ENCODE results near the gene POMGNT1.

POMGNT1 gene

DNA sequence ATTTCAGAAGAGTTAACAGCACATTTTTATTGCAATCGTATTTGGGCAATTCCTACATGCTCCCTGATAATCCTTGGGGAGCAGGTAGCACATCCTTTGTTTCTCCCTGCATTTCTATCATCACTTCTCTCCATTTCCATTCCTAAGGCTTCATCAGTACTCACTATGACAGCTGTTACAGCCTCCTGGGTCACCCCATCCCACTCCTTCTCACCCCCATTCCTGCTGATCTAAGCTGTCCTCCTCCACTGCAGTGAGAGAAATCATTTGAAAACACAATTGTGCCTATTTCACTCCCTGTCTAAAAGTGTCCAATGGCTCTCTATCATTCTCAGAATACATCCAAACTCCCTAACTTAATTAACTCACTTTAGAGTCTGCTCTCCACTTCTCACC is 40.3 kb downstream of the POMGNT1 start:
- no peak for DNase-seq (ENCODE audit: low spot score)

DNA sequence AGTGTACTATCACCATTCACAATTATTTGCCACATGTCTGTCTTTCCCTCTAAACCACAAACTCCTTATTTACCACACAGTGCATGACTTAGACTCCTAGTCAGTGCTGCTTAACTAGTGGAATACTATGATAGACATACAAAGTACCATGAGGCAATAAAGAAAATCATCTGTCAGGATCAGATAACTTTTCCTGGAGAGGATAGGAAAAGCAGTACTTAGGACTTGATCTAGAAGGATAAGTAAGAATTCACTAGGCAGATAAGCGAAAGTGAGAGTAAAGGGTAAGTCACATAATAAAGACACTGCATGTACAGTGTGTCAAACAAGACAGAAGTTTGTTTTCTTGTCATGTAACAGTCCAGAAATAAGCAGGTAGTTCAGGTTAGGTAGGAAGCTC is 44.5 kb downstream of the POMGNT1 start:
- DNase-seq (ENCODE audit: low spot score) = no peak

DNA sequence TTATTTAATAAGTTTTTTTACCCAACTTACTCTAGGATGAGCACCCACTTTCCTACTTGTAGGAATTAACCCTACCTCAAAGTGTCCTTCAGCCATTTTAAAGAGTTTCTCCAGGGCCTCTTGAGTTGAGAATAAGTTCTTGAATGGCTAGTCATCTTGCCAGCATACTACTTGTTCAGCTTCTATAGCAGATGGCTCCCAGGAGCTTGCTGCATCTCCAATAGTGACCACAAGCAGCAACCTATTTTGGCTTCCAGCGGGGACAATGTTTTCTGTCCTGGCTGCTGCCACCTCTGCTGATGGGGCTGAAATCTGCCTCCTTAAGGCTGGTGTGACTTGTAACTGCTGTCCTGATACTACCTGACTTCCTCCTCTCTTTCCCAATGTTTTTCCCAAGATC is 45.0 kb downstream of the POMGNT1 start:
- DNase-seq (ENCODE audit: low spot score) = no peak

DNA sequence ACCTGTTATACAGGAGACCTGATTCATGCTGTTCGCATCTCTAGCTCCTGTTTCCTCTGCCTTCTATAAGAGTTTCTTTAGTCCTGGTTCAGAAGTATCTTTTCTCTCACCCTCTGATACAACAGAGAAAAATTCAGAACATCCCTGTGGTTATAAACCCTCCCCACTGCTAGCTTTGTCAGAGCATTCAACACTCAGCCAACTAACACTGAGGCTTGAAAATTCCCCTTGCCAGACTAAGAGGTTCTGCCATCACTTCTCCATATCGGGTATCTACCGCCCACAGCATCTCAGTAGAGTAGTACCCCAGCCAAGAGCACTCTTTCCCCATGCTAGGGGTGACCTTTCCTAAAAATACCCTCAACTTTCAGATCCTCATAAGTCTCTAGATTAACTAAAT is 46.2 kb downstream of the POMGNT1 start:
- peak; percentile 79 for DNase-seq (ENCODE audit: low spot score)

DNA sequence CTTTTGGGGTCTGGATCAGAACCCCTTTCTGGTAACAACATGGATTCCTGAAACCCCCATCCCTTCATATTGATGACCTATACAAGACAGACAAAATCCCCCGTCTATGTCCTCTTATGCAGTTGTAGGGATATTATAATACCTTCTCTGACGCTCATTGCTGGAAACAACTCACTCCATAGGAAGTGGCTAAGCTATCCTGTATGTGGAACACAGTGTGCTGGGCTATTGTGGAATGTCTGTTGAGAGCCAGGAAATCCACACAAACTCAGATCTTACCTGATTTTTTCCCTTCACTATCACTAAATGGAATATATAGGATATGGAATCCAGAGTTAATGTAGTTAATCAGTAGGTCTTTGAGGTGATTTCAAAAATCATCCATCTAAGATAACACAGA is 48.1 kb downstream of the POMGNT1 start:
- DNase-seq (ENCODE audit: low spot score) = no peak

DNA sequence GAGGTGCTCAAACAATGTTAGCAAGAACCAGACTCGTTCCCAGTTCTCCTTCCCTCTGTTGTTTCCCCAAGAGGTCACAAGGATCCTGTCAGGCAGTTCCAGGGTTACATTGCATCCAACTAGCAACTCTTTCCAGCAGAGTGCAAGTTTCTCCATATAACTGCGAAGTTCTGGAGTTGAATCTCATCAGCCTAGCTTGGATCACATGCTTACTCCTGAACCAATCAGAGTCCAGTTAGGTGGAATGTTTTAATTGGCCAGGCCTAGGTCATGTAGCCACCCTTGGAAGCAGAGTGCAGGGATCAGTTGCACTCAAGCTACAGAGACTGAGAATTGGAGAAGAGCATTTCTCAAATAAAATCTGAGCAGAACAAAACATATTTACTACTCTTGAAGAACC is 49.9 kb downstream of the POMGNT1 start:
- DNase-seq (ENCODE audit: low spot score) = no peak
